Activated CD8-positive, alpha-beta T cell treated with anti-CD3 and anti-CD28 coated beads for 36 hours (primary cell): ENCODE data around the gene PIP4K2B. TPM values are rescaled to one million over a fixed set of nuclear protein-coding genes. Genes with fewer than 3 reads are reported as not detected.

ENCODE experiments used
- ATAC-seq: fragments of 200-7000 bp; cut with Tn5 transposase; one replicate; pipeline ENCODE4 v1.10.0; 2021; ENCODE audit warnings: mild to moderate bottlenecking, moderate library complexity
- CTCF ChIA-PET: fragments of 350-600 bp; sonication (Branson Sonifier 250); formaldehyde crosslinking; loops from one replicate; lab custom pipeline; 2021; ENCODE audit warnings: antibody characterized with exemption; lab: Charles Lee
- POLR2A ChIA-PET: fragments of 350-600 bp; sonication (Branson Sonifier 250); formaldehyde crosslinking; loops from one replicate; lab custom pipeline; 2021; ENCODE audit warnings: antibody characterized with exemption; lab: Charles Lee
- DNase-seq: peaks from one replicate; pipeline ENCODE4 v3.0.0-alpha.2; 2020
- H3K27ac Mint-ChIP-seq: one replicate; pipeline ENCODE4 v1.8.0; 2021; ENCODE audit warnings: mild to moderate bottlenecking, mixed read lengths
- H3K27me3 Mint-ChIP-seq: one replicate; pipeline ENCODE4 v1.8.0; 2021; ENCODE audit warnings: mixed read lengths
- H3K36me3 Mint-ChIP-seq: one replicate; pipeline ENCODE4 v1.8.0; 2021; ENCODE audit warnings: low read depth, mixed read lengths
- H3K4me1 Mint-ChIP-seq: one replicate; pipeline ENCODE4 v1.8.0; 2021; ENCODE audit warnings: low read depth, mixed read lengths
- H3K4me3 Mint-ChIP-seq: one replicate; pipeline ENCODE4 v1.8.0; 2021; ENCODE audit warnings: mild to moderate bottlenecking, moderate library complexity, mixed read lengths
- H3K9me3 Mint-ChIP-seq: one replicate; pipeline ENCODE4 v1.8.0; 2021; ENCODE audit warnings: mixed read lengths
- CTCF ChIP-seq: fragments of 200-600 bp; IDR thresholded peaks from one replicate; pipeline ENCODE4 v1.8.0; 2022; ENCODE audit warnings: antibody characterized with exemption, mild to moderate bottlenecking
- intact Hi-C: fragments of 100-400 bp; cut with micrococcal nuclease; formaldehyde crosslinking; loops from one replicate; pipeline ENCODE4 v1.10.0; 2022
- microRNA-seq: library from miRNA; unstranded; fragments of <30 nt; microRNA quantifications from one replicate; pipeline ENCODE4 v1.2.0, GENCODE V29; 2022; ENCODE audit warnings: borderline microRNAs expressed, borderline replicate concordance
- total RNA-seq, 2 experiments: library from RNA; stranded (reverse); gene quantifications; one replicate each; pipeline ENCODE4 v1.2.3, GENCODE V29; 2021

PIP4K2B gene
- total RNA-seq, 2 experiments from 2014 or later, result 30.9 to 33.2 TPM

GRCh38 chr17:38719289-38719942 is 79.9 kb downstream of the PIP4K2B start:
- Mint-ChIP-seq H3K36me3 (peaks cover 52% of the 10 kb centered on the region), H3K4me1 (peaks cover 39% of the 10 kb centered on the region), H3K27me3 (no peaks in the 10 kb centered on the region), H3K27ac (no peak overlapping the region), H3K4me3 (no peak overlapping the region), H3K9me3 (no peaks in the 10 kb centered on the region)
- intact Hi-C loops, result no loop called here
- DNase-seq (no peak), ATAC-seq (no peak)
- ChIA-PET CTCF (interaction anchor here (0.6 to 1.9 kb wide), 6 partner anchors 9 to 67 kb away, joined by 3 to 8 read pairs (median 5); no protein-coding TSS in a partner anchor), POLR2A (interaction anchor here (1.4 to 15.9 kb wide), 3 partner anchors 9 to 22 kb away, joined by 3 to 390 read pairs (median 20); partner anchors contain the start of gene MLLT6)
- TF ChIP-seq CTCF, result no peak

GRCh38 chr17:38717139-38717745 is 82.1 kb downstream of the PIP4K2B start:
- Mint-ChIP-seq H3K4me3 (no peak overlapping the region), H3K36me3 (peaks cover 57% of the 10 kb centered on the region), H3K4me1 (peaks cover 39% of the 10 kb centered on the region), H3K27ac (peak overlapping the region; percentile 69), H3K27me3 (no peaks in the 10 kb centered on the region), H3K9me3 (no peaks in the 10 kb centered on the region)
- POLR2A ChIA-PET, result interaction anchor here (15.9 to 18.4 kb wide), 2 partner anchors 5 to 9 kb away, joined by 390 read pairs; partner anchors contain the start of gene MLLT6
- intact Hi-C loops, result no loop called here
- no peak for TF ChIP-seq CTCF
- CTCF ChIA-PET, result interaction anchor here (1.4 to 3.0 kb wide), 3 partner anchors 11 to 41 kb away, joined by 5 to 16 read pairs (median 6); no protein-coding TSS in a partner anchor
- no peak for DNase-seq
- ATAC-seq, result no peak

- H3K27ac Mint-ChIP-seq, result peak overlapping the region; percentile 69
- H3K4me1 Mint-ChIP-seq, result peaks cover 46% of the 10 kb centered on the region
- no peak for TF ChIP-seq CTCF
- CTCF ChIA-PET, result interaction anchor here (1.2 to 3.0 kb wide), 5 partner anchors 9 to 40 kb away, joined by 3 to 16 read pairs (median 5); no protein-coding TSS in a partner anchor
- ATAC-seq (no peak), DNase-seq (no peak)
- POLR2A ChIA-PET, result interaction anchor here (0.8 to 18.4 kb wide), 5 partner anchors 5 to 40 kb away, joined by 3 to 390 read pairs (median 8); partner anchors contain the start of genes CISD3 and MLLT6
- H3K4me3 Mint-ChIP-seq, result no peak overlapping the region
- peaks cover 63% of the 10 kb centered on the region for H3K36me3 Mint-ChIP-seq
- no peaks in the 10 kb centered on the region for H3K9me3 Mint-ChIP-seq
- intact Hi-C loops, result no loop called here
- no peaks in the 10 kb centered on the region for H3K27me3 Mint-ChIP-seq
Measured at GRCh38 chr17:38716368-38717005, 82.9 kb downstream of the PIP4K2B start.

Small RNA genes lying within 50 kb of the gene (microRNA-seq; reads per million reads assigned to microRNA genes)
- gene MIR4726, result 2.7 reads per million
- not detected for gene MIR4727

Other genes with a start within 250 kb of the PIP4K2B start
- 1 to 10 TPM in 1 of 2 experiments, under 1 TPM in 1; 0.74 to 1.1 TPM for gene SRCIN1, start 193.6 kb downstream of the PIP4K2B start, total RNA-seq
- 10 to 100 TPM; 31.8 to 32.2 TPM for gene EPOP, start 124.6 kb downstream of the PIP4K2B start, total RNA-seq
- gene MLLT6, start 94.3 kb downstream of the PIP4K2B start, total RNA-seq, result 100 to 1,000 TPM; 145 to 148 TPM
- 10 to 100 TPM; 43.2 to 44.2 TPM for gene CISD3, start 69.2 kb downstream of the PIP4K2B start, total RNA-seq
- 1 to 10 TPM in 1 of 2 experiments, under 1 TPM in 1; 0.50 to 1.2 TPM for gene PCGF2, start 51.2 kb downstream of the PIP4K2B start, total RNA-seq
- gene PSMB3, start 46.8 kb downstream of the PIP4K2B start, total RNA-seq, result 100 to 1,000 TPM; 275 to 279 TPM
- gene CWC25, start 25.8 kb upstream of the PIP4K2B start, total RNA-seq, result 10 to 100 TPM; 19.7 to 20.1 TPM
- 1,000 to 10,000 TPM; 1,908 to 1,957 TPM for gene RPL23, start 54.2 kb upstream of the PIP4K2B start, total RNA-seq
- 100 to 1,000 TPM; 135 to 139 TPM for gene LASP1, start 70.5 kb upstream of the PIP4K2B start, total RNA-seq
- gene FBXO47, start 167.8 kb upstream of the PIP4K2B start, total RNA-seq, result not detected